CD4-positive, alpha-beta T cell treated with Interleukin-10 for 1 hour (primary cell): Measurements from ENCODE around the gene ANKRD22.

Experiments
- DNase-seq: peaks from one replicate; pipeline ENCODE4 v3.0.0-alpha.2; 2020

Gene ANKRD22

GRCh38 chr10:88835096-88835909 lies 16.3 kb downstream of the ANKRD22 start:
- DNase-seq, result peak; percentile 89

GRCh38 chr10:88833723-88834122 lies 17.9 kb downstream of the ANKRD22 start:
- DNase-seq, result peak; percentile 19

GRCh38 chr10:88833156-88833555 lies 18.5 kb downstream of the ANKRD22 start:
- DNase-seq, result no peak

GRCh38 chr10:88832376-88832775 lies 19.3 kb downstream of the ANKRD22 start:
- no peak for DNase-seq

GRCh38 chr10:88831709-88832108 lies 19.9 kb downstream of the ANKRD22 start:
- peak; percentile 71 for DNase-seq

- no peak for DNase-seq
Observed at GRCh38 chr10:88830643-88831268, 20.9 kb downstream of the ANKRD22 start.

GRCh38 chr10:88828310-88828709 lies 23.3 kb downstream of the ANKRD22 start:
- no peak for DNase-seq

GRCh38 chr10:88827671-88828070 lies 24.0 kb downstream of the ANKRD22 start:
- DNase-seq, result no peak

- DNase-seq, result no peak
Observed at GRCh38 chr10:88826388-88826787, 25.3 kb downstream of the ANKRD22 start.

GRCh38 chr10:88820748-88821401 lies 30.8 kb downstream of the ANKRD22 start:
- no peak for DNase-seq

- DNase-seq, result no peak
Observed at GRCh38 chr10:88819290-88819689, 32.4 kb downstream of the ANKRD22 start.

GRCh38 chr10:88813200-88813599 lies 38.4 kb downstream of the ANKRD22 start:
- DNase-seq, result no peak

GRCh38 chr10:88810196-88810961 lies 41.3 kb downstream of the ANKRD22 start:
- DNase-seq, result peak; percentile 67

- DNase-seq, result no peak
Observed at GRCh38 chr10:88809621-88810020, 42.0 kb downstream of the ANKRD22 start.

- DNase-seq, result no peak
Observed at GRCh38 chr10:88805924-88806323, 45.7 kb downstream of the ANKRD22 start.

GRCh38 chr10:88805361-88805760 lies 46.3 kb downstream of the ANKRD22 start:
- DNase-seq, result no peak

GRCh38 chr10:88804083-88804812 lies 47.4 kb downstream of the ANKRD22 start:
- DNase-seq, result no peak

- DNase-seq, result no peak
Observed at GRCh38 chr10:88803641-88804040, 48.0 kb downstream of the ANKRD22 start.

GRCh38 chr10:88802523-88803285 lies 48.9 kb downstream of the ANKRD22 start, which contains the start of gene LIPM:
TSS of gene LIPM (plus strand) at chr10:88802730. CDS start at chr10:88802897, 167 bp downstream.
- no peak for DNase-seq

GRCh38 chr10:88800152-88801125 lies 51.2 kb downstream of the ANKRD22 start:
- no peak for DNase-seq
